Spleen (tissue), 7 donors: ENCODE data around the gene ADGRG4.

Experiments used
- CTCF ChIP-seq, 11 experiments: fragments of 200-600 bp in 7 of 11; fragments of 450-650 bp in 4 of 11; sonication (generic) in 4 of 11; IDR thresholded peaks in 8 of 11; conservative IDR thresholded peaks in 3 of 11; 1 replicate in 7 of 11; 2 replicates in 4 of 11; pipeline versions ENCODE4 v1.4.0 to v1.8.0; 2016 to 2021; ENCODE audit warnings: antibody characterized with exemption in 11 of 11, inconsistent platforms in 4 of 11, mild to moderate bottlenecking in 1 of 11
- POLR2A ChIP-seq, 3 donors: fragments of 450-650 bp; IDR thresholded peaks; one replicate each; pipeline ENCODE4 v1.5.1; 2017; ENCODE audit warnings: antibody characterized with exemption in 3 of 3, mild to moderate bottlenecking in 1 of 3
- POLR2AphosphoS5 ChIP-seq, 3 donors: sonication (generic); formaldehyde crosslinking; IDR thresholded peaks; one replicate each; pipeline ENCODE4 v1.5.1; 2017; ENCODE audit warnings: antibody characterized with exemption in 3 of 3
- donor health status: DM: no; HTN: no; CAD: no; lungs with moderate emphysema.
- donor health status: DM: no; HTN: no; CAD: no.
- donor health status: DM: no; HTN: no; CAD: no.

GRCh38 chrX:136269921-136270320 lies 30.8 kb upstream of the ADGRG4 start:
- no peak for TF ChIP-seq CTCF (IDR thresholded peaks at IDR 0.05 in 8 of 11, conservative IDR thresholded peaks at IDR 0.05 in 3 of 11)
- TF ChIP-seq POLR2A (IDR thresholded peaks at IDR 0.05): no peak
- TF ChIP-seq POLR2AphosphoS5 (IDR thresholded peaks at IDR 0.05): no peak
